Stimulated activated CD8-positive, alpha-beta memory T cell treated with anti-CD3 and anti-CD28 coated beads, Interleukin-4, amount 100 ng/mL, for 24 hours (primary cell): Measurements from ENCODE around the gene IGFBP7.

Source experiments
- DNase-seq: peaks from one replicate; pipeline ENCODE4 v3.0.0-alpha.2; 2020; ENCODE audit warnings: low read depth

Gene IGFBP7

DNA sequence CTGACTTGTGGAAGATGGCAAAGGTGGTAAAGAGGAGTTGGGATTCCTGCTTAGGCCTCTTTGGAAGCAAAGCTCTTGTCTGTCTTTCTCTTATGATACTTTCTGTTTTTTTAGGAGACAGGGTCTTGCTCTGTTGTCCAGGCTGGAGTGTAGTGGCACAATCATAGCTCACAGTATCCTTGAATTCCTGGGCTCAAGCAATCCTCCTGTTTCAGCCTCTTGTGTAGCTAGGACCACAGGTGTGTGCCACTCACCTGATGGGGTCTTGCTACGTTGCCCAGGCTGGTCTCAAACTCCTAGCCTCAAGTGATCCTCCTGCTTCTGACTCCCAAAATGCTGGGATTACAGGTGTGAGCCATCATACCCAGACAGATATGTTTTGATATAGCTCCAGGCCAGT is 19.3 kb upstream of the IGFBP7 start:
- DNase-seq: no peak

- no peak for DNase-seq
Observed at GRCh38 chr4:57127361-57127760, 17.2 kb upstream of the IGFBP7 start.

GRCh38 chr4:57125996-57126395 is 15.8 kb upstream of the IGFBP7 start:
- no peak for DNase-seq

DNA sequence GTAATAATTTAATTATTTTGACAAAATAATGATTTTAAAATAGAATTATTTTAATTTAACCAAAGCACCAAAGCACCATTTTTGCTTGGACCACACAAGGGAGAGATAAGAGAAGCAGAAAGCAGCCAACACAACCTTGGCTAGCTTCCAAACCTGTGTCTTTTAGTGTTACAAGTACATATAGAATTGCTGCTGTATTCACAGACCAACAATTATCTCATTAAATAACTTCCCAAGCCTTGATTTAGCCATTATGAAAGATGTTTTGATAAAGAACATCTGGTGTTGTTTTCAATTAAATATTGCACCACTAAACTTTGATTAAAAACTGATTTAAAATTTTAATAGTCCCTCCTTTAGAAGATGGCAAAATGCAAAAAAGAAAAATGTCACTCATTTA is 14.0 kb upstream of the IGFBP7 start:
- DNase-seq: no peak

DNA sequence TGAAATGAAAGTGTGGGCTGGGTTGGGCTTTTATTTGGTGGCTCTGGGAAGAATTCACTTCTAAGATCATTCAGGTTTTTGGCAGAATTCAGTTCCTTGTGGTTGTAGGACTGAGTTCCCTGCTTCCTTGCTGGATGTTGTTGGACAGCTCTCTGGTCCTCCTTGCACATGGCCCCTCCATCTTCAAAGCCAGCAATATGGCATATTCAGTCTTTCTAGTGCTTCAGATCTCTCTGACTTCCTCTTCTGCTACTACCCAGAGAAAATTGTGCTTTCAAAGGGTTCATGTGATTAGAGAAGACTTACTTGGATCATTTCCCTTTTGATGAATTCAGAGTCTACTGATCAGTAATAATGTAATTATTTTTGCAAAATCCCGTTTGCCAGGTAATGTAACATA is 12.8 kb upstream of the IGFBP7 start:
- no peak for DNase-seq

GRCh38 chr4:57119054-57119651 is 9.0 kb upstream of the IGFBP7 start:
- no peak for DNase-seq

- no peak for DNase-seq
Observed at GRCh38 chr4:57117491-57117890, 7.3 kb upstream of the IGFBP7 start.

GRCh38 chr4:57116245-57116644 is 6.1 kb upstream of the IGFBP7 start:
- no peak for DNase-seq

DNA sequence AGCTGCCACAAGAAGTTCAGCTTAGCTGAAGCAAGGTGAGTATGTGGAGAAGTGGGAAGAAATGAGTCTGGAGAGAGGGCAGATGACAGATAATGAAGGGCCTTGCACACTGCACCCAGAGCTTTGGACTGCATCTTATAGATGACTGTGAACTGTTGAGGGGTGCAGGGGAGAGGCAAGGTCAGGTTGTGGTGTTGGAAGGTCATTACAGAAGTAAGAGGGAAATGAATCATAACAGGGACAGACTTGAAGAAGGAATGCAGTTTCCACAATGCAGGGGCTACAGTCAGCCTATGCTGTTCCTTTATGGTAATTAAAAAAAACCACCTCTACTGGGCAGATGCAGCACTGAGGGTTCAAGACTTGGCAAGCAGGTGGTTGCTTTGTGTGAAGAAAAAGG is 4.8 kb upstream of the IGFBP7 start:
- no peak for DNase-seq

DNA sequence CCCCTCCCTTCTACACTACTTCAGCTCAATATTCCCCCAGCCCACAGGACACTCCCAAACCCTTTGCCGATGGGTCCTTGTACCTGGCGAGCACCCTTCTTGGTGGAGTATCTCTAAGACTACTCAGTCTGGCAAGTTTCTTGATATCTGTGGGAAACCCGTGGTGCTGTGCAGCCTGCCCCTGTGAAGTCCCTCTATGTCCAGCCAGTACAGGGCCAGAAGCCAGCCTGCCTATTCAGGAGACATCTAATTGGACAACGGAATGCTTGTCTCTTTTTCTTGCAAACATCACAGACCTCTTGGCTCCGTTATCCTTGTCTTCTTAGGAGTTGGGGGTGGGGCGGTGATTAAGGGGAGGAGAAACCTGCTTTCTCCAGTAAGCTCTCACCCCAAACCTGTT is 3.7 kb upstream of the IGFBP7 start:
- DNase-seq: no peak

DNA sequence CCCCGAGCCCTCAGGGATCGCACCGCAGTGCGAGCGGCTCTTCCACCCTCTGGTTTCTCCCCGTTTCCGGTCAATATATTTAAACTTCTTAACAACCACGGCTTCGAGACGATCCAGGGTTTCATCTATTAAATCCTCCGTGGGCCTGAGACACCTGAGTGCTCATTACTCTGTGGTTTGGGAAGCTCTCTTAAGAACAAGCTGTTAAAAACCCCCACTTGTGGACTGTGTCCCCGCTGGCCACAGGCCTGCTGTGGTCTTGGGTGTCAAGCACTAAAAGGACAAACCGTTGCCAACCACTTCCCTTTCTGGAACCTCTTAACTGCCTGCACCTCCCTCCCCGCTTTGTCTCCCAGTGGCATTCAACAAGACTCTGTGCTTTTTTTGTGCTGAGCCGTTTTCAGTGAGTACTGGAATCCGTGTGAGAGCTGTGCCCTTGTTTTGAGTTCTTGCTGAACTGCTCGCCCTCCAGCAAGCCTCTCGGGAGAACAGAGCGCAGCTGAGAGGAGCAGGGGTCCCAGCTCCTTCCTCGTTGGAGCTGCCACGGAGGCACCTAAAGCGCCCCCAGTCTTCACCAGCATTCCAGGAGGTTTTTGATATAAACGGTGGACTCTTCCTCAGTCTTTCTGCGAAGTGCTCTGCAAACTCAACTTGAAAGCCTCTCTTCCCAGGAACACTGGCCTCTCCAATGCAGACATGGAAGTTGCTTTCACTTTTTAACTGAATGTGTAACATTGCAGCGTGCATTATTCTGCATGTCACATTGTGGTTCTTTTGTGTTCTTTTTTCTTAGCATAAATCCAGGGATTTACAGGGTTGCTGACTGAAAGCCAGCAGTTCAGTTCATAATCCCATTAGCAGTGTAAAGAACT is 691 bp upstream of the IGFBP7 start:
- DNase-seq: no peak

DNA sequence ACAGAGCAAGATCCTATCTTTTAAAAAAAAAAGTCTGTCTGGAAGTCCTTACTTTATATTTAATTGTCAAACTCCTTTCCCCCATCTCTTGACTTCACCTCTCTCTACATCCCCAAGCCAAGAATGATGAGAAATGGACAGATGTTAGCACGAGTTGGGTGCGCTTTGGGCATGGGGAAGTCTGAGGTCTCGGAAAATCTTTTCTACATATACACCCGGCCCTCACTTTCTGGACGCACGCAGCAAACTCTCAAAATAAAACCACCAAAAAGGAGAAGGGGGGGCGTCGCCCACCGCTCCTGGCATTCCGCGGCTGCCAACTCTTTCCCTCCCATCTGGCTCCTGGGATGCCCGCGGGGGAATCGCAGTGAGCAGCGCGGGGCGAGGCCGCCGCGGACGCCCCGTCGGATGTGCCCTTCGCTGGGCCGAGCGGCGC is 756 bp downstream of the IGFBP7 start:
- no peak for DNase-seq

- DNase-seq: no peak
Observed at GRCh38 chr4:57106181-57106580, 4.0 kb downstream of the IGFBP7 start.

DNA sequence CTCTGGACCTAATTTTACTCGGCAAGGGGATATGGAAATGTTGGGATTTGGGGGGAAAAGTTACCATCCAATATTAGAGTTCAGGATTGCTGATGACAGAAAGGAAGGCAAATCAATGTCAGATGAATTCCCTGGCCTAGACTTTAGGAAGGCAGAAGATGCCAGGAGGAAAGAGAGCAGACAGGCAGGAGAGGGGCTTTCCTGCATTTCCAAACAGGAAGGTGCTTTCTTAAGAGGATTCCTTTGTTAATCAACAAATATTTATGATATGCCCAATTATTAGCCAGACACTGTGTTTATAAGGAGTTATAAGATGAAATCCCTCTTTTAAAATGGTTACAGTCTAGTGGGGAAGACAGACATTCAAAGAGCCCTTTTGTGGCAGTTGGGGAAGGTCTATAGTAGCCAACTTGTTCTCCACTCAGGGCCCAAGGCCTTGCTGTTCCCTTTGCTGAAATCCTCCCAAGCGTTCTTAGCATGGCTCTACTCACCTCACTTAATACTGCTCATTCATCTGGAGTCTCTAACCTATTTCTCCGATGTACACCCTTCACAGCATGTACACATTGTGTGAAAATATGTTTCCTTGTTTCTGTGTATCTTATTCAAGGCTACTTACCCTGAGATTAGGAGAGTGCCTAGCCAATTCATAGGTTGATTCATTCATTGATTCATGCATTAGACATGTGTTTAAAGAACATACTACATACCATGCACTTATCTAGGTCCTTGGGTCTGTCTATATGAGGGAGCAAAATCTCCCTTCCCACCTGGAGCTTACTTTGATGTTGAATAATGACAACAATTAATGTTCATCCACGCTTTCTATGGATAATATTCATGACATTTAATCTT is 5.3 kb downstream of the IGFBP7 start:
- no peak for DNase-seq

DNA sequence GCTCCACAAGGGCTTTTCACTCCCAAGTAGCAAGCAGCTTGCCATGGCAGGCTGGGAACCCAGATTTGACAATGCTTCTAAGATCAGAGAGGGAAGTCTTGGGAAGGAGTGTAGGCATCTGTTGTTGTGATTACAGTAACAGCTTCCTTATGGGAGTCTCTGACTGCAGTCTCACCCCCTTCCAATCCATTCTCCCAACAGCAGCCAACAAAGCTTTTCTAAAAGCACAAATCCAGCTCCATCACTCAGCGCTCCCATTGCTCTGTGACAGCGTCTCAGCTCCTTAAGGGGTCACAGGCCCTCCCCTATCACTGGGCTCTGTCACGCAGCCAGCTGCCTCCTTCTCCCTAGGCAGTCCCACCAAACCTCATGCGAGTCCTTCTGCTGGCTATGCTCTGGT is 7.1 kb downstream of the IGFBP7 start:
- DNase-seq: no peak

DNA sequence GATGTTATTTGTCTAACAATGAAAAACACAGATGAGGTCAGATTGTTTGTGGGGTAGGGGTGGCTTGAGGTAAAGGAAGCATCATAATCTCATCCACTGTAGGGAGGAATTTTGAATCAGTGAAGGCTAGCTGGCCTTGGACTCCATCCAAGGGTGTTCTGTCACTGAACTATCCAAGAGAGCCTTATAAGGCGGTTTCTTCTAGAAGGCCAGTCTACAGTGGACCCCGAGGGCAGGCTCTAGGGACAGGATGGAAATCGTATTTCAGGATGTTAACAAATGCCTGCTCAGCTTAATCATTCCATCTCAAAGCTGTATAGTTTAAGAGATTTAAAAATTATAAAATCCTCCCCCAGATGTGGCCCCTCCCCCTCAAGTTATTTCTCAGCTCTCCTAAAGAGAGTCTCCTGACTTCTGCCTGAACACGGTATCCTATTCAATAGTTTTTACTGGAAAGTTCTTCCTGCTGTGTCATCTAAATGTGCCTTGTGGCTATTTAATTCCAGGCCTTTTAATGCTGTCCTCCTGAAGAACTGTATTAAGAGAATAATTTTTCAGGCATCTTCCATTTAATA is 8.0 kb downstream of the IGFBP7 start:
- DNase-seq: no peak

DNA sequence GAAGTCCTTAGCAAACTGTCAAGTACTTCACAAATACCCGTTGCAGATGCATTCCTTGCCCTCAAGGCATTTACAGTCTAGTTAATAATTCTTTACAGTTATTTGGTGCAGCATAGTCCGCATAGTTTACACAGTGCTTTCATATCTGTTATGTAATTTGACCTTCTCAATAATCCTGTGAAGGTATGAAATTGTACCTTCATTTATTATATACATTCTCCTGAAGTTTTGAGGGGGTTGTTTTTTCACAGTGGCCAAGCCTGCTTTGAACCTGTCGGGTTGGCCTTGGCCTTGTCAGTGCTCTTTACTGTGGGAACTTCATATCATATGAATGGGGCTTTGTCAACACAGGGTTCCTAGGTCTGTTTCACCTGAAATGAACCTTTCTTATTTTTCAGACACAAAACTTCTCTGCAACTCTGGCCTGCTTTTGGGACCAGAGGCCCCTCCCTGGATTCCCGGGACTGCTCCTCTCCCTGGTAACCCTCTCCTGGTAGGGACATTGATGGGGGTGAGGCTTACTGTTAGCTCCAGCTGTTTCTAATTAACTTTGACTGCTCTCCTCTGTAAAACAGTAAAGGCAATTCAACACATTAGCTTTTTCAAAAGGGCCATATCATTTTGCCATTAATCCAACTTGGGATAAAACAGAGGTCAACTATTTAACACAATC is 9.1 kb downstream of the IGFBP7 start:
- no peak for DNase-seq

DNA sequence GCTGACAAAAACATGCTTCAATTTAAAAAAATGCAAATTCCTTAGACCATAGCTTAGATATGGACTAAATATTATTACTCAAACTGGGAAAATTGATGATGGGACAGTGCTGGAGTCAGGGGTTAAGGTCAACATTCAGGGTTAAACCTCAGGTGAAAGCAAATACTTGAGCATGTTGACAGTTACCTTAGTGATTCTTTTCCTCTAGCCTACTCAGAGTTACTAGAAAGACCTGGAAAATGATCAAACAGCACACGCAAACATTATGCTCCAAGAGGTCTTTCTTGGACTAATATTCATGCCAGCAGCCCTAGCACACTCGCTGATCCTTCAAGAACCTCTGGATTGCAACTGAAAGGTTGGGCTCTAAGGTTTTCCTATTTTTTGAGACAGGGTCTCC is 10.8 kb downstream of the IGFBP7 start:
- no peak for DNase-seq

DNA sequence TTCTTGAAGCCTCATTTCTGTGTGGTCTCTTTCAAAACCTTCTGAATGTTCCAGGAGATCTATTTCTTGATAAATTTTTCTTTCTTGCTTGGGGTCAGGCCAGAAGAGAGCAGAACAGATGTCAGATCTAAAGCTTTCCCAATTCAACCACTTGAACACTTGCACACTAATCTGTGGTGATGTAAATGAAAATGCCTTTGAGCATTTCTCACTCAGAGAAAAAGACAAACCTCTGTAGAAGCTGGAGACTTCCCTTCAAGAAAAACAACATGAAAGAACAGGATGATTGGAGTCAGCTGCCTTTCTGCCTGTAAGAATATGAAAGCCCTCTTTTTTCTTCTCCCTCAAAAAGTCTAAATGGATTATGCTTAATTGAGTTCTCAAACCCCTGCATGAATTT is 11.2 kb downstream of the IGFBP7 start:
- DNase-seq: no peak

- no peak for DNase-seq
Observed at GRCh38 chr4:57098415-57098814, 11.8 kb downstream of the IGFBP7 start.

- DNase-seq: no peak
Observed at GRCh38 chr4:57097711-57098110, 12.5 kb downstream of the IGFBP7 start.

DNA sequence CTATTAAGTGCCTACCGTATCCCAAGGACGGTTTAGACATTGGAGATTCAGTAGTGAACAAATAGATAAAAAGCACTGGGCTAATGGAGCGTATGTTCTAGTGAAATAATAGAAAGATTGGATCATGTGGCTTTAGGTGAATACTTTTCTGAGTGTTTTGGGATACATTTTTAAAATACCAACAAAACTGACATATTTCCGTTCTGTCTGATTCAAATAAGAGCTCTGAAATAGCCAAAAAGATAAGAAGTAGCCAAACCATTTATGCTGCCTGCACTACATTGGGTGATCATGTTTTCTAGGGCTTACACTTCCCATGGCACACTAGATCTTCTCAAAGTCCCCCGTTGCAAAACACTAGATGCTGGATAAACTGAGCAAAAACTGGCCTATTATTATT is 14.2 kb downstream of the IGFBP7 start:
- no peak for DNase-seq
